Panc1 (cell line): ENCODE data around the gene ZSCAN26.

Experiments
- REST ChIP-seq, 2 experiments: IDR thresholded peaks; 2 replicates each; pipeline ENCODE4 v1.6.1; 2011 to 2012; ENCODE audit warnings: low read depth in 2 of 2, control low read depth in 1 of 2, low read length in 1 of 2, mild to moderate bottlenecking in 1 of 2, moderate library complexity in 1 of 2; ENCODE audit not compliant: insufficient read depth in 1 of 2
- TF ChIP-seq, protein P1 (sequence below): fragments of 450-650 bp; IDR thresholded peaks from 2 replicates; pipeline ENCODE4 v1.5.1; 2017; ENCODE audit warnings: mild to moderate bottlenecking

GRCh38 chr6:28315628-28316027, 48.7 kb downstream of the ZSCAN26 start:
- TF ChIP-seq, protein P1, sequence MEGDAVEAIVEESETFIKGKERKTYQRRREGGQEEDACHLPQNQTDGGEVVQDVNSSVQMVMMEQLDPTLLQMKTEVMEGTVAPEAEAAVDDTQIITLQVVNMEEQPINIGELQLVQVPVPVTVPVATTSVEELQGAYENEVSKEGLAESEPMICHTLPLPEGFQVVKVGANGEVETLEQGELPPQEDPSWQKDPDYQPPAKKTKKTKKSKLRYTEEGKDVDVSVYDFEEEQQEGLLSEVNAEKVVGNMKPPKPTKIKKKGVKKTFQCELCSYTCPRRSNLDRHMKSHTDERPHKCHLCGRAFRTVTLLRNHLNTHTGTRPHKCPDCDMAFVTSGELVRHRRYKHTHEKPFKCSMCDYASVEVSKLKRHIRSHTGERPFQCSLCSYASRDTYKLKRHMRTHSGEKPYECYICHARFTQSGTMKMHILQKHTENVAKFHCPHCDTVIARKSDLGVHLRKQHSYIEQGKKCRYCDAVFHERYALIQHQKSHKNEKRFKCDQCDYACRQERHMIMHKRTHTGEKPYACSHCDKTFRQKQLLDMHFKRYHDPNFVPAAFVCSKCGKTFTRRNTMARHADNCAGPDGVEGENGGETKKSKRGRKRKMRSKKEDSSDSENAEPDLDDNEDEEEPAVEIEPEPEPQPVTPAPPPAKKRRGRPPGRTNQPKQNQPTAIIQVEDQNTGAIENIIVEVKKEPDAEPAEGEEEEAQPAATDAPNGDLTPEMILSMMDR = no peak
- TF ChIP-seq REST (IDR thresholded peaks at IDR 0.05; ENCODE audit: insufficient read depth in 1 of 2, low read depth in 2 of 2, low read length in 1 of 2) = no peak
